ENCODE data around the gene DRD4. TPM values are rescaled to one million over a fixed set of nuclear protein-coding genes. Genes with fewer than 3 reads are reported as not detected.

The DRD4 gene
- total and polyA plus RNA-seq, 2 of the 13 experiments (the other 11 are each of a cell fraction or from before 2014, with no cell fraction given): 0.09 to 0.13 TPM

DNA sequence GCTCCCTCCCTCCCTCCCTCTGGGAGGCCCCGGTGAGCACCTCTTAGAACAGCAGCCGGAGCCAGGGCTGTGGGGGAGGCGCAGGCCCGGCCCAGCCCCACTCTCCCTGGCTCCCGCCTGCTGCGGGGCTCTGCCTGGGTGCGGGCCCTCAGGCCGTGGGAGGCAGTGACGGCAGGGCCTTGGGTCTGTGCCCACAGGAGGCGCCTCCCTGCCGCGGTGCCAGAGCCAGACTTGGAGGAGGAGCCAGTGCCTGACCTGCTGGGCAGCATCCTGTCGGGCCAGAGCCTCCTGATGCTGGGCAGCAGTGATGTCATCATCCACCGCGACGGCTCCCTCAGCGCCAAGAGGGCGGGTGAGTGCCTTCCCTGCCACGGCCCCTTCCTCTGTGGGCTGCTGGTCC is 30.8 kb upstream of the DRD4 start:
- POLR2A ChIA-PET: interaction anchor here (1.3 kb wide), 1 partner anchor 18 kb away, joined by 3 read pairs; no protein-coding TSS in a partner anchor
- H3K27me3 ChIP-seq (ENCODE audit: control insufficient read depth in 1 of 2, insufficient read depth in 2 of 2, low read length in 2 of 2): no peaks in the 10 kb centered on the region
- H3K4me1 ChIP-seq (ENCODE audit: insufficient read depth, low read length): no peaks in the 10 kb centered on the region
- no peak overlapping the region for H2AFZ ChIP-seq (ENCODE audit: low read length)
- in situ Hi-C loops (cut with HindIII; ENCODE audit: extremely low pct_ligation_motif_present, low pct_unique_long_range_greater_than_20kb): no loop called here
- TF ChIP-seq SMYD3 (CRISPR knock-in tag; IDR thresholded peaks at IDR 0.05): no peak
- peak; percentile 42 for TF ChIP-seq AGO2 (optimal IDR thresholded peaks at IDR 0.05; ENCODE audit: low read depth, low read length)
- TF ChIP-seq ZNF770 (CRISPR knock-in tag; IDR thresholded peaks at IDR 0.05): no peak
- 0 out of 2 replicates have a peak, but pooled peaks have one; percentile 32 for TF ChIP-seq ATF7 (IDR thresholded peaks at IDR 0.05)
- TF ChIP-seq ATF7 (CRISPR knock-in tag; IDR thresholded peaks at IDR 0.05): no peak
- TF ChIP-seq ELF3 (CRISPR knock-in tag; IDR thresholded peaks at IDR 0.05): no peak
- ATAC-seq: no peak
- H3K36me3 ChIP-seq (replicated peaks in 1 of 2; ENCODE audit: control insufficient read depth in 1 of 2, insufficient read depth in 2 of 2, low read length in 2 of 2): peaks cover 49 to 93% of the 10 kb centered on the region in 2 experiments; a peak in 4 of 5 replicates
- H4K20me1 ChIP-seq (ENCODE audit: insufficient read depth, low read length): 0 out of 2 replicates have a peak, but pooled peaks cover 4% of the 10 kb centered on the region
- H3K9me3 ChIP-seq (ENCODE audit: low read length): no peaks in the 10 kb centered on the region
- H3K4me2 ChIP-seq (ENCODE audit: low read depth, low read length): no peak overlapping the region
- CTCF ChIA-PET (ENCODE audit: low intra/inter-chr PET ratio, low total read pairs): no interaction called here
- no TSS peak for BruUV-seq (replicated peaks)
- no peak overlapping the region for H3K27ac ChIP-seq (ENCODE audit: extremely low read length, insufficient read depth, low read length)
- intact Hi-C loops (cut with micrococcal nuclease; ENCODE audit: unreplicated experiment): no loop called here
- FAIRE-seq: no peak
- H3K9ac ChIP-seq (ENCODE audit: insufficient read depth, low read depth, low read length): no peak overlapping the region
- no CpG with 5 or more reads among the region's 19 CpGs for WGBS (ENCODE audit: low lambda C conversion rate)
- no peak overlapping the region for H3K4me3 ChIP-seq (replicated peaks in 1 of 3; ENCODE audit: insufficient read depth in 1 of 3, low read depth in 2 of 3, low read length in 3 of 3)
- H3K79me2 ChIP-seq (ENCODE audit: insufficient read depth, low read length): no peaks in the 10 kb centered on the region
- DNase-seq (ENCODE audit: low spot score): no peak

All from HepG2 (cell line).